CD4-positive, alpha-beta memory T cell (primary cell): ENCODE measurements around the gene UCHL5. TPM values are rescaled to one million over a fixed set of nuclear protein-coding genes. Genes with fewer than 3 reads are reported as not detected.

Experiments used
- CTCF ChIA-PET: fragments of 350-600 bp; sonication (Branson Sonifier 250); formaldehyde crosslinking; loops from one replicate; lab custom pipeline; 2021; ENCODE audit warnings: inconsistent platforms; ENCODE audit not compliant: partially characterized antibody; lab: Charles Lee
- POLR2A ChIA-PET: fragments of 350-600 bp; sonication (Branson Sonifier 250); formaldehyde crosslinking; loops from one replicate; lab custom pipeline; 2021; ENCODE audit not compliant: partially characterized antibody; lab: Charles Lee
- DNase-seq, 5 donors: peaks; one replicate each; pipeline versions ENCODE4 v3.0.0 to v3.0.0-alpha.2; 2020 to 2022; ENCODE audit warnings: mixed read lengths in 1 of 5
- H3K27ac ChIP-seq: one replicate; pipeline ENCODE4 v1.7.0; 2013; ENCODE audit warnings: low read depth, low read length
- H3K27me3 ChIP-seq: 2 replicates; pipeline ENCODE4 v1.7.0; 2013; ENCODE audit warnings: mild to moderate bottlenecking, low read length, moderate library complexity; ENCODE audit not compliant: insufficient read depth
- H3K36me3 ChIP-seq: 2 replicates; pipeline ENCODE4 v1.7.0; 2013; ENCODE audit warnings: mild to moderate bottlenecking, low read length, moderate library complexity; ENCODE audit not compliant: insufficient read depth
- H3K4me1 ChIP-seq: 2 replicates; pipeline ENCODE4 v1.7.0; 2013; ENCODE audit warnings: mild to moderate bottlenecking, low read length, moderate library complexity; ENCODE audit not compliant: insufficient read depth
- H3K4me3 ChIP-seq, 2 donors: one replicate each; pipeline ENCODE4 v1.7.0; 2013; ENCODE audit warnings: low read length in 2 of 2, mild to moderate bottlenecking in 1 of 2
- H3K9me3 ChIP-seq, 2 donors: one replicate each; pipeline ENCODE4 v1.7.0; 2013; ENCODE audit warnings: low read length in 2 of 2, control low read depth in 1 of 2; ENCODE audit not compliant: control insufficient read depth in 1 of 2
- H3K27ac Mint-ChIP-seq, 7 donors: one replicate each; pipeline ENCODE4 v1.8.0; 2020 to 2021; ENCODE audit warnings: mixed read lengths in 7 of 7, mild to moderate bottlenecking in 6 of 7, inconsistent platforms in 3 of 7, moderate library complexity in 3 of 7
- H3K27me3 Mint-ChIP-seq, 2 donors: one replicate each; pipeline ENCODE4 v1.8.0; 2020 to 2021; ENCODE audit warnings: mixed read lengths in 2 of 2
- H3K36me3 Mint-ChIP-seq, 2 donors: one replicate each; pipeline ENCODE4 v1.8.0; 2020 to 2021; ENCODE audit warnings: mixed read lengths in 2 of 2, inconsistent platforms in 1 of 2, mild to moderate bottlenecking in 1 of 2
- H3K4me1 Mint-ChIP-seq, 4 donors: one replicate each; pipeline ENCODE4 v1.8.0; 2020 to 2021; ENCODE audit warnings: mixed read lengths in 4 of 4, mild to moderate bottlenecking in 1 of 4
- H3K4me3 Mint-ChIP-seq, 8 donors: one replicate each; pipeline ENCODE4 v1.8.0; 2020 to 2021; ENCODE audit warnings: mixed read lengths in 8 of 8, mild to moderate bottlenecking in 7 of 8, moderate library complexity in 6 of 8, inconsistent platforms in 3 of 8
- H3K9me3 Mint-ChIP-seq, 8 donors: one replicate each; pipeline ENCODE4 v1.8.0; 2020 to 2021; ENCODE audit warnings: mixed read lengths in 8 of 8, mild to moderate bottlenecking in 5 of 8, inconsistent platforms in 3 of 8, moderate library complexity in 1 of 8
- intact Hi-C: fragments of 100-400 bp; cut with micrococcal nuclease; formaldehyde crosslinking; loops from one replicate; pipeline ENCODE4 v1.15.1; 2023
- polyA plus RNA-seq, 2 donors: library from polyadenylated mRNA; unstranded; fragments of 300-500 nt; fragmentation: Illumina TruSeq; gene quantifications; one replicate each; pipeline ENCODE4 v1.2.3, GENCODE V29; 2021
- total RNA-seq, 2 experiments: library from RNA; stranded (reverse); gene quantifications; one replicate each; pipeline ENCODE4 v1.2.3, GENCODE V29; 2021

UCHL5 gene
- total and polyA plus RNA-seq, 4 experiments from 2014 or later = 31.2 to 72.8 (median 40.3) TPM

DNA sequence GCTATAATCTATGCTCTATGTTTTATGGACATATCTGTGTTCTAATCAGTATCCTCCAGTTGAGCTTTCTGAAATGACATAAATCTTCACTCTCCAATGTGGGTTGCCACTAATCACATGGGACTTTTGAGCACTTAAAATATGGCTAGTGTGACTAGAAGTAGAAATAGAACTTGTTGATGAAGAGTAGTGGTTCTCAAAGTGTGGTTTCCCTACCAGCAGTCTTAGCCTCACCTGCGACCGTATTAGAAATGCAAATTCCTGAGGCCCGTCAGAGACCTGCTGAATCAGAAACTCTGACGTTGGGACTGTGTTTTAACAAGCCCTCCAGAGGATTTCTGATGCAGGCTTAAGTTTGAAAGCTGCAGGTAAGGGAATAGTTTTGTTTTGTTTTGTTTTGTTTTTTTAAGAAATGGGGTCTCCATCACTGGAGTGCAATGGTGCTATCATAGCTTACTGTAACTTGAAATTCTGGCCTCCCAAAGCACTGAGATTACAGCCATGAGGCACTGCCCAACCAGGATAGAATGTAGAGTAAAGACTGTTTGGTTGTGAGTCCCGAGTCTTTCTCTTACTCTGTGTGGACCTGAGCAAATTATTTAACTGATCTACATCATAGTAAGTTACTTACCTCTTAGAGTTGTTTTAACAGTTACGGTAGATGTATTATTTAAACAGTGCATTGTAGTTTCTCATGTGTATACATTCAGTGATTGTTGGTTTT is 24.4 kb upstream of the UCHL5 start:
- ChIA-PET CTCF (no interaction called here), POLR2A (no interaction called here)
- no peaks in the 10 kb centered on the region for H3K27me3 ChIP-seq
- no peak overlapping the region for H3K27ac ChIP-seq
- Mint-ChIP-seq H3K4me1 (peaks cover 0 to 7% (median 0%) of the 10 kb centered on the region in 4 donors), H3K36me3 (peaks cover 54 to 56% of the 10 kb centered on the region in 2 donors), H3K27me3 (no peaks in the 10 kb centered on the region), H3K27ac (peak overlapping the region in 1 of 7 donors; percentile 63), H3K4me3 (no peak overlapping the region), H3K9me3 (no peaks in the 10 kb centered on the region)
- no peak for DNase-seq
- peaks cover 35% of the 10 kb centered on the region for H3K36me3 ChIP-seq
- H3K9me3 ChIP-seq = no peaks in the 10 kb centered on the region
- intact Hi-C loops = no loop called here
- H3K4me1 ChIP-seq = no peaks in the 10 kb centered on the region
- no peak overlapping the region for H3K4me3 ChIP-seq

DNA sequence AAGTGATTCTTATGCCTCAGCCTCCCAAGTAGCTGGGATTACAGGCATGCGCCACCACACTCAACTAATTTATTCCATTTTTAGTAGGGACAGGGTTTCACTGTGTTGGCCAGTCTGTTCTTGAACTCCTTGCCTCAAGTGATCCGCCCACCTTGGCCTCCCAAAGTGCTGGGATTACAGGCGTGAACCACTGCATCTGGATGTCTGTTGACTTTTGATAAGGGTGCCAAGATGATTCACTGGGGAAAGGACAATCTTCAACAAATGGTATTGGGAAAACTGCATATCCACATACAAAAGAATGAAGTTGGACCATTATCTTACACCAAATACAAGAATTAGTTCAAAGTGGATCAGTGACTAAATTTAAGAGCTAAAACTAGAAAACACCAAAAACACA is 20.0 kb upstream of the UCHL5 start:
- ChIA-PET CTCF (no interaction called here), POLR2A (no interaction called here)
- Histone ChIP-seq H3K9me3 (no peaks in the 10 kb centered on the region), H3K27me3 (no peaks in the 10 kb centered on the region), H3K27ac (no peak overlapping the region), H3K4me1 (no peaks in the 10 kb centered on the region), H3K4me3 (no peak overlapping the region), H3K36me3 (peaks cover 37% of the 10 kb centered on the region)
- peaks cover 55 to 57% of the 10 kb centered on the region in 2 donors for H3K36me3 Mint-ChIP-seq
- DNase-seq = no peak
- peaks cover 0 to 10% (median 5%) of the 10 kb centered on the region in 4 donors for H3K4me1 Mint-ChIP-seq
- no peaks in the 10 kb centered on the region for H3K9me3 Mint-ChIP-seq
- intact Hi-C loops = no loop called here
- H3K4me3 Mint-ChIP-seq = no peak overlapping the region
- peak overlapping the region in 1 of 7 donors; percentile 8 for H3K27ac Mint-ChIP-seq
- no peaks in the 10 kb centered on the region for H3K27me3 Mint-ChIP-seq

DNA sequence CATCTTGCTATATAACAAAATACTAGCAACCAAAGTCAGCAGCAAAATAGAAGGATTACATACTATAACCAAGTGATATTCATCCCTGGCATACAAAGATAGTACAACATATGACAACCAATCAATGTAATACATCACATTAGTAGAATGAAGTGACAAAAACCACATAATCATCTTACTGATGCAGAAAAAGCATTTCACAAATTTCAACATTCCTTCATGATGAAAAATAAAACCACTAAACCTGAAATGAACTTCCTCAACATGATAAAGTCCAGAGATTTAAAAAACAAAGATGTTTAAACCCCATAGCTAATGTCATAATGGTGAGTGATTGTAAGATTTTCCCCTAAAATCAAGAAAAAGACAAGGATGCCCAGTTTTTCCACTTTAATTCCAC is 18.8 kb upstream of the UCHL5 start:
- no peak for DNase-seq
- no peak overlapping the region for H3K4me3 Mint-ChIP-seq
- Histone ChIP-seq H3K4me1 (no peaks in the 10 kb centered on the region), H3K27ac (no peak overlapping the region), H3K27me3 (no peaks in the 10 kb centered on the region), H3K9me3 (no peaks in the 10 kb centered on the region), H3K36me3 (peaks cover 27% of the 10 kb centered on the region), H3K4me3 (no peak overlapping the region)
- ChIA-PET POLR2A (no interaction called here), CTCF (no interaction called here)
- no peaks in the 10 kb centered on the region for H3K27me3 Mint-ChIP-seq
- no peak overlapping the region for H3K27ac Mint-ChIP-seq
- H3K36me3 Mint-ChIP-seq = peaks cover 46 to 47% of the 10 kb centered on the region in 2 donors
- no peaks in the 10 kb centered on the region for H3K9me3 Mint-ChIP-seq
- intact Hi-C loops = no loop called here
- H3K4me1 Mint-ChIP-seq = peaks cover 0 to 11% (median 5%) of the 10 kb centered on the region in 4 donors

DNA sequence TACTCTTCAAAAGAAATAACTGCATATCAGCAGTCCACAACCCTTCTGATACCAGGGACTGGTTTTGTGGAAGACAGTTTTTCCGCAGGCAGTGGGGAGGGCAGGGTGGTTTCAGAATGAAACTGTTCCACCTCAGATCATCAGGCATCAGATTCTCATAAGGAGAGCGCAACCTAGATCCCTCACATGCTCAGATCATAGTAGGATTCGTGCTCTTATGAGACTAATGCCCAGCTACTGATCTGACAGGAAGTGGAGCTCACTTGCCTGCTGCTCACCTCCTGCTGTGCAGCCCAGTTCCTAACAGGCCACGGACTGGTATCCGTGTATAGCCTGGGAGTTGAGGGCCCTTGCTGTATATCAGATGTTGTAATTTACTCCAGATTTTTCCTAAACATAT is 11.8 kb upstream of the UCHL5 start:
- peak in 2 of 5 donors; percentile 4 to 33 for DNase-seq
- ChIA-PET POLR2A (interaction anchor here (1.6 to 2.2 kb wide), 2 partner anchors 12 to 33 kb away, joined by 4 to 9 read pairs; partner anchors contain the start of genes RO60 and UCHL5), CTCF (interaction anchor here (0.7 to 2.4 kb wide), 5 partner anchors 12 to 1223 kb away, joined by 3 to 13 read pairs (median 5); partner anchors contain the start of genes RO60 and UCHL5)
- Mint-ChIP-seq H3K27me3 (no peaks in the 10 kb centered on the region), H3K4me3 (peak overlapping the region in 6 of 8 donors; percentile 7 to 74 (median 43)), H3K36me3 (peaks cover 11 to 26% of the 10 kb centered on the region in 2 donors), H3K27ac (peak overlapping the region; percentile 43 to 90 (median 84)), H3K9me3 (no peaks in the 10 kb centered on the region), H3K4me1 (peaks cover 31 to 55% (median 46%) of the 10 kb centered on the region in 4 donors)
- Histone ChIP-seq H3K27ac (peak overlapping the region; percentile 39), H3K4me3 (no peak overlapping the region), H3K27me3 (no peaks in the 10 kb centered on the region), H3K9me3 (no peaks in the 10 kb centered on the region), H3K36me3 (no peaks in the 10 kb centered on the region), H3K4me1 (peaks cover 29% of the 10 kb centered on the region)
- intact Hi-C loops = no loop called here

DNA sequence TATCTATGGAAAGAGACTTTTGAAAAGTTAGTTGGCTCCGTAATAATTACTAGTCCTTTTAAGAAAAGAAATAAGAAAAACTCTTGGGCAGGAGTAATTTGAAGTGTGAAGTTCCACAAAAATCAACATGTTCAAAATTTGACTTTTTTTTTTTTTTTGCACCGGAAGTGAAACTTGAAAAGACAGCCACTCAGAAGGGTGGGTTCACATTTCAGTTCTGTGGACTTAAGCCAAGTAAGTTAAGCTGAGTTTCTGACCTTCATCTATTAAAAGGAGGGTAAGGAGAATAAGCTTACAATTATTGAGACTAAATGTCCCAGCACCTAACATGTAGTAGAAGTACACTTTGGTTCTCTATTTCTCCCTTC is 11.2 kb upstream of the UCHL5 start:
- Histone ChIP-seq H3K4me3 (no peak overlapping the region), H3K36me3 (no peaks in the 10 kb centered on the region), H3K4me1 (peaks cover 33% of the 10 kb centered on the region), H3K27me3 (no peaks in the 10 kb centered on the region), H3K9me3 (no peaks in the 10 kb centered on the region), H3K27ac (no peak overlapping the region)
- peak overlapping the region; percentile 39 to 82 (median 62) for H3K27ac Mint-ChIP-seq
- H3K4me1 Mint-ChIP-seq = peaks cover 35 to 60% (median 49%) of the 10 kb centered on the region in 4 donors
- H3K36me3 Mint-ChIP-seq = peaks cover 6 to 22% of the 10 kb centered on the region in 2 donors
- ChIA-PET POLR2A (interaction anchor here (1.0 to 2.2 kb wide), 4 partner anchors 12 to 264 kb away, joined by 3 to 9 read pairs (median 4); partner anchors contain the start of genes RO60 and UCHL5), CTCF (interaction anchor here (0.7 to 2.4 kb wide), 5 partner anchors 12 to 1223 kb away, joined by 3 to 13 read pairs (median 5); partner anchors contain the start of genes RO60 and UCHL5)
- intact Hi-C loops = no loop called here
- no peaks in the 10 kb centered on the region for H3K9me3 Mint-ChIP-seq
- peak in 1 of 5 donors; percentile 1 for DNase-seq
- peak overlapping the region in 6 of 8 donors; percentile 9 to 48 (median 24) for H3K4me3 Mint-ChIP-seq
- H3K27me3 Mint-ChIP-seq = no peaks in the 10 kb centered on the region

DNA sequence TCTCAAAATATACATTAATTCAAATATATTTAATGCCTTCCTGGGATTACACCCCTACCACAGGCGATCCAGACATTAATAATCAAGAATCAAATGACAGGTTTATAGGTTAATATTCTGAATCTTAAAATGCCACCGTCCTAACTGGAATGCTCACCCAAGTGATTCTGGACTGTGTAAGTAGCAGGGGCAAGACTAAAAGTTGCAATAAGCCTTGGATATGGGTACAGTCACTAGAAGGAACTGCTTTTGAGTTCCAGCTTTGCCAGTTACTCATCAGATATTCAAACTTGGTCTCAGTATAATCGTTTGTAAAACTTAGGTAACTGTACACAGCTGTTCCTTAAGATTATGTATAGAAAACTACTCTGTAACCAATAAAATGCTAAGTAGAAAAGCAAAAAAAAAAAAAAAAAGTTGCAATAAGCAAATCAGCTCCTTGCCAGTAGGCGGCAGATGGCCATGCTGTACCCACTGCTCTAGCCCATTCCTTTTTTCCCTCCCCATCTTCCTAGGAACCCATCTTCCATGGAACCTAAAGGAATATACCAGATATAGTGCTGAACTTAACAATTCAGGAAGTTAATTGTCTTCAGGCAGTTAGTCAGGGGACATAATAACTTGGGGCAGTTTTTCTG is 10.7 kb upstream of the UCHL5 start:
- Histone ChIP-seq H3K4me1 (peaks cover 38% of the 10 kb centered on the region), H3K27ac (no peak overlapping the region), H3K9me3 (no peaks in the 10 kb centered on the region), H3K4me3 (no peak overlapping the region), H3K36me3 (no peaks in the 10 kb centered on the region), H3K27me3 (no peaks in the 10 kb centered on the region)
- Mint-ChIP-seq H3K27me3 (no peaks in the 10 kb centered on the region), H3K4me1 (peaks cover 39 to 63% (median 53%) of the 10 kb centered on the region in 4 donors), H3K4me3 (peak overlapping the region in 6 of 8 donors; percentile 9 to 48 (median 24)), H3K36me3 (peaks cover 6 to 21% of the 10 kb centered on the region in 2 donors), H3K27ac (peak overlapping the region; percentile 39 to 82 (median 62)), H3K9me3 (no peaks in the 10 kb centered on the region)
- intact Hi-C loops = no loop called here
- no peak for DNase-seq
- ChIA-PET POLR2A (interaction anchor here (1.0 to 1.3 kb wide), 2 partner anchors 12 to 264 kb away, joined by 3 to 5 read pairs; no protein-coding TSS in a partner anchor), CTCF (interaction anchor here (1.6 to 2.4 kb wide), 2 partner anchors 11 to 53 kb away, joined by 5 to 13 read pairs; partner anchors contain the start of genes RO60 and UCHL5)

DNA sequence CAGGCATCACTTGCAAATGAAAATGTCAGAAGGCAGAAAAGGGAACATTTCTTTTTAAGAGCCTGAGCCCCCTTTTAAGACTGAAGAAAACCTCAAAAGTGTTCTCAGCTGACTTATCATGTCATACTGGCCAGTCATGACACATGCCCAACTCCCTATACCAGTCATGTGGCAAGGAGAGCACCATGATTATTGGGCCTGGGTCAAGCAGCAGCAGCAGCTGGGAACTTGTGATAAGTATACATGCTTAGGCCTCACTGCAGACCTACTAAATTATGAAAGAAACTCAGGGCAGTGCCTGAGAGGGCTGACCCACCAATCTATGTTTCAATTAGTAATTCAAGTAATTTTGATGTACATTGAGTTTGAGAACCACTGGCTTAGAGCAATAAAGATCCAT is 8.9 kb upstream of the UCHL5 start:
- ChIA-PET POLR2A (no interaction called here), CTCF (no interaction called here)
- Mint-ChIP-seq H3K27me3 (no peaks in the 10 kb centered on the region), H3K9me3 (no peaks in the 10 kb centered on the region), H3K4me1 (peaks cover 45 to 72% (median 62%) of the 10 kb centered on the region in 4 donors), H3K27ac (peak overlapping the region in 6 of 7 donors; percentile 7 to 89 (median 50)), H3K36me3 (peaks cover 6 to 22% of the 10 kb centered on the region in 2 donors), H3K4me3 (peak overlapping the region in 1 of 8 donors; percentile 9)
- H3K27me3 ChIP-seq = no peaks in the 10 kb centered on the region
- H3K9me3 ChIP-seq = no peaks in the 10 kb centered on the region
- H3K36me3 ChIP-seq = no peaks in the 10 kb centered on the region
- peaks cover 52% of the 10 kb centered on the region for H3K4me1 ChIP-seq
- intact Hi-C loops = no loop called here
- H3K27ac ChIP-seq = no peak overlapping the region
- DNase-seq = no peak
- no peak overlapping the region for H3K4me3 ChIP-seq
